HG03139 (cell line): ENCODE measurements around the gene NUDT16L1.

ENCODE experiments used
- ATAC-seq: cut with Tn5 transposase; IDR thresholded peaks from one replicate; pipeline ENCODE4 v1.9.1; 2021; ENCODE audit not compliant: unreplicated experiment

The NUDT16L1 gene

DNA sequence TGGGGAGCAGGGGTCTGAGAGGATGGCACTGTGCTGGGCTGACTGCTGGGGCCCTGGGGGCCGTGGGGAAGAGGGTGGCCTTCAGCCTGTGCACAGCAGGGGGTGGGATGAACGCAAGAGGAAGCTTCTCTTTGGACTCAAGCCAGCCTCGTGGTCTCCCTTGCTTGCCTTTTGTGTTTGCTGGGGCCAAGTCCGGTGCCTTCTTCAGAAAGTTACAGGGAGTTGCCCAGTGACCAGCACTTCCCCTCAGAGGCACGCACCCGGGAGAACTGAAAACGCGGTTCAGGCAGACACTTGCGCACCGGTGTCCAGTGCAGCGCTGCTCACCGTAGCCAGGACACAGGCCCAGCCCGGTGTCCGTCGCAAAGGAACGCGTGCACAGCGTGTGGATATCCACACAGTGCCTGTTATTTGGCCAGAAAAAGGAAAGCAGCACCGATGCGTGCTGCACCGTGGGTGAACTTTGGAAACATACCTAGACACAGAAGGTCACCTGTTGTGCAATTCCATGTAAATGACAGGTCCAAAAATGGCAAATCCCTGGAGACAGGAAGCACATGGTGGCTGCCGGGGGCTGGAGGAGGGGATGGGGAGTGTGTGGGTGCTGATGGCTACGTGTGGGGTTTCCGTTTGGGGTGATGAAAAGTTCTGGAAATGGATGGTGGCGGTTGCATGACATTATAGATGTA is 29.4 kb upstream of the NUDT16L1 start:
- no peak for ATAC-seq

GRCh38 chr16:4664538-4665418 is 28.6 kb upstream of the NUDT16L1 start:
- no peak for ATAC-seq

DNA sequence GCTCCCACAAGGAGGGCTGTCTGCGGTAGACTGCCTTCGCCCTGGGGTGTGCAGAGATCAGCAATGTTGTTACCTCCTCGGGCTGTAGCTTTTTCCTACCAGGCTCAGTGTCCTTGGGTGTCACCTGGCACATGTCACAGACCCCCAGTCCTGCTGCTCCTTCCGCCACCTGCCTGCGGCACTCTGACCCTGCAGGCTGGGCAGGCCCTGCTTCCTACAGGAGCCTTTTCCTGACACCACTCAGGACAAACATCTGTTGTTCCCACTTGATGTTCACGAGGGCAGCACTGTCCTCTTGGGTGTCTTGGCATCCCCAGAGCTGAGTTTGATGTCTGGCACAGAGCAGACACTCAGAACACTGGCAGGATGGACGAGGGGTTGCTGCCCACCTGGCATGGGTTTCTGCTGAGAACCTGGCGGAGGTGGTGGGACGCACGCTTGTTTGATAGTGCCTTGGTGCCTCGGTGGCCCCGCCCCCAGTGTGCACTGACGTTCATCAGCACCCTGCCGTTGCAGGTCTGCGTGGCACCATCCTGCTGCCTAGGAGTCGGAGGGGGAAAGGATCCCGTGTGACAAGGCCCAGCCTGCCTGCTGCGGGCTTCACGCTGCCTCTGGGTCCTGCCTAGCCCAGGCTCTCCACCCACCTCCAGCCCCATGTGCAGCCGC is 26.7 kb upstream of the NUDT16L1 start:
- no peak for ATAC-seq

- ATAC-seq: no peak
Measured at GRCh38 chr16:4667203-4667963, 26.0 kb upstream of the NUDT16L1 start.

DNA sequence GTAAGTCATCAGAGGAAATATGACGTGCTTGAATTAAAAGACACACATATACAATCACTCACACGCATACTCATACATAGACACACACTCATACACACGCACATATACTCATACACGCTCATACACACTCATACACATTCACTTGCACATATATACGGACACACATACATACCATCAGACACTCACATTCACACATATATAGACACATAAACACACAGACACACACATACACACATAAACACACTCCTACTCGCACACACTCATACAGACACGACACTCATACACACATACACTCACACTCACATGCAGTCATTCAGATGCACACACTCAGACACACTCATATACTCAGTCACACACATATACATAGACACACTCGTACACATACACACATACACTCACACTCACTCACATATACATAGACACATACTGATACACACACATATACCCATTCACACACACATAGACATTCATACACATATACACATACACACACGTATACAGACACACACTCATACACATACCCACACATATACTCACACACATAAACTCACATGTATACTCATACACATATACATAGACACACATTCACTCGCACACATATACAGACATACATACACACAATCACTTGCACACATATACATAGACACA is 24.9 kb upstream of the NUDT16L1 start:
- ATAC-seq: no peak

DNA sequence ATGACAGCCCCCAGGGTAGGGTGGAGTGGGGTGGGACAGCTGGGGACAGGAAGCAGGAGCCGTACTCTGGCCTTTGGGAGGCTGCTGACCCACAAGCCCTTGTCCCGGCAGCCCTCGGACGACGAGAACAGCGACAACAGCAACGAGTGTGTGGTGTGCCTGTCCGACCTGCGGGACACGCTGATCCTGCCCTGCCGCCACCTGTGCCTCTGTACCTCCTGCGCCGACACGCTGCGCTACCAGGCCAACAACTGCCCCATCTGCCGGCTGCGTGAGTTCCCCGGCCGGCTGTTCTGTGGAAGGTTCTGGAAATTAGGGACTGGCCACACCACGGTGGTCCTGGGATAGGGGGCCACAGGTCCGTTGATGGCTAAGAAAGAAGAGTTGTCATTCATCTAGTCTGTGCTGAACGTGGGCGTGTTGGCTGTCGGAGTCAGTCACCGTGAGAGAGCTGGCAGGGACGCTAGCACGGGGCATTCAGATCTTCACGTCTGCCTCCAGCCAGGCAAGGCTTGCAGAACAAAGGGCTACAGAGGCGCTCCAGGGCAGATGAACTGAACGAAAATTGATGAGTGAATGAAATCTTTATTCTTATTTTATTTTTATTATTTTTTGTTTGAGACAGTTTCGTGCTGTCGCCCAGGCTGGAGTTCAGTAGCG is 19.8 kb upstream of the NUDT16L1 start:
- no peak for ATAC-seq

DNA sequence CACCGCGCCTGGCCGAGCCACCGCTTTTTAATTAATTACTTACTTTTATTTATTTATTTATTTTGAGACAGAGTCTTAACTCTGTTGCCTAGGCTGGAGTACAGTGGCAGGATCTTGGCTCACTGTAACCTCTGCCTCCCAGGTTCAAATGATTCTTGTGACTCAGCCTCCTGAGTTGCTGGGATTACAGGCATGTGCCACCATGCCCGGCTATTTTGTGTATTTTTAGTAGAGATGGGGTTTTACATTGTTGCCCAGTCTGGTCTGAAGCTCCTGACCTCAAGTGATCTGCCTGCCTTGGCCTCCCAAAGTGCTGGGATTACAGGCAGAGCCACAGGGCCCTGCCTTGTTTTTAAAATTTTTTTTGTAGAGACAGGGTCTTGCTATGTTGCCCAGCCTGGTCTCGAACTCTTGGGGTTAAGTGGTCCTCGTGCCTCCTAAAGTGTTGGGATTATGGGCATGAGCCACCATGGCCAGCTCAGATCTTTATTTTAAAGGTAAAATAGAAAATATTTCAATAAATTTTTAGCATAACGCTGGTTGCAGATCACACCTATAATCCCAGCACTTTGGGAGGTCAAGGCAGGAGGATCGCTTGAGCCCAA is 18.3 kb upstream of the NUDT16L1 start:
- ATAC-seq: no peak

DNA sequence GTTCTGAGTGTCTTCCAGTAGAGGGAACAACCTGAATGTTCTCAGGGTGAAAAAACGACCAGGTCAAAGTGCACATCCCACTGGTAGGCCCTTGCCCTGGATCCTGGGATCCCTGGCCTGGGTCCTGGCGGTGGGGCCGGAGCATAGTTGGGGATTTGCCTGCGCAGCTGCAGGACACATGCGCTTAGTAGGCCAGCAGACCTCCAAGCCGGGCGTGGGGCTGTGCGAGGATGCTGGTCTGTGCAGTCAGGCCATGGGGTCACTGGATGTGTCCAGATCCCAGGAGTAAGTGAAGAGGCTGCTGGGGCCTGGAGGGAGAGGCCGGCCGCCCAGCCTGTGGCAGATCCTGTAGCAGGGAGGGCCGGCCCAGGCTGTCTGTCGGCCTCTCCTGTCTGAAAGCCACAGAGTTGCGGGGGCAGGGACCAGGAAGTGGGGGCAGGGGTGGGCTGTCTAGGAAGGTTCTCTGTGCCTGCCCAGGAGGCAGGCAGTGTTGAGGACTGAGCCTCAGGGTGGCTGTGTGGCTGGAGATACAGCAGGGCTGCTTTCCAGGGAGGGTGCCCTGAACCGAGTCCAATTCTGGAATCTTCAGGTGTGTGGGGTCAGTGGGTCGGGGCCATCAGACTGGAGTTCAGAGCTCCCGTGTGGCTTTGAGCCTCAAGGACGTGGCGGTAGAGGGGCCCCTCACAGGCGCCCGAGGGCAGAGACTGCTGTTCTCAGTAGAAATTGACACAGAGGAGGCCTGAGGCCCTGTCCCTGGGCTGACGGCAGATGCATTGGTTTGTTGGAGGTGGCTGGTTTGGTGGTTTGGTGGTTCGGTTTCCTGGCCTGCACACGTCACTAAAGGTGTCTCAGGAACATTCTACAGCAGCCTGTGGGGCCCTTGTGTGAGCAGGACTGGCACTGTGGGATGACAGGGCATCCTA is 17.2 kb upstream of the NUDT16L1 start:
- no peak for ATAC-seq

GRCh38 chr16:4676831-4677230 is 16.5 kb upstream of the NUDT16L1 start:
- no peak for ATAC-seq

DNA sequence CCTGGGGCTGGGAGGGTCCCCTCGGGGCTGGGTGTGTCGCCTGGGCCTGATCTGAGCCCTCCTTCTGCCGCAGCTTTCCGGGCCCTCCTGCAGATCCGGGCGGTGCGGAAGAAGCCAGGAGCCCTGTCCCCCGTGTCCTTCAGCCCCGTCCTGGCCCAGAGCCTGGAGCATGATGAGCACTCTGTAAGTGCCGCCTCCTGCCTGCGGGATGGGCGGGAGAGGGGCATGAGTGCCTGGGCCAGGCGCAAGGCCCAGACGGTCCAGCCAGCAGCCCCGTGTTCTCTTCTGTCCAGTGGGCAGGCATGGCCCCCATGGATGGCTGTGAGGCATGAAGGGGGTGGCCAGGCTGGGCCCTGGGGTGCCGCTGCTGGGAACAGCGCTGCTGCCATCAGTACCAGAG is 16.0 kb upstream of the NUDT16L1 start:
- ATAC-seq: no peak

DNA sequence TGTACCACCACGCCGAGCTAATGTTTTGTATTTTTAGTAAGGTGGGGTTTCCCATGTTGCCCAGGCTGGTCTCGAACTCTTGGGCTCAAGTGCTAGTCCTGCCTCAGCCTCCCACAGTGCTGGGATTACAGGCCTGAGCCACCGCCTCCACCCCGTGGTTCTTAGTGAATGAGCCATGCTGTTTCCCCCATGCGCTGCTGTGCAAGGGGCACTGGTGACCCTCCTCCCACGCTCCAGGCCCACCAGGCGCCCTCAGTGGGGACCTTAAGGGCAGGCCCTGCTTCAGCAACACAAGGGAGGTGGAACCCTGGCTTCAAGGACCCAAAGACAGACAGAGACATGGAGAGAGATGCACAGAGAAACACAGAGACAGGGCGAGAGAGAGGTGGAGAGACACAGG is 15.4 kb upstream of the NUDT16L1 start:
- no peak for ATAC-seq

DNA sequence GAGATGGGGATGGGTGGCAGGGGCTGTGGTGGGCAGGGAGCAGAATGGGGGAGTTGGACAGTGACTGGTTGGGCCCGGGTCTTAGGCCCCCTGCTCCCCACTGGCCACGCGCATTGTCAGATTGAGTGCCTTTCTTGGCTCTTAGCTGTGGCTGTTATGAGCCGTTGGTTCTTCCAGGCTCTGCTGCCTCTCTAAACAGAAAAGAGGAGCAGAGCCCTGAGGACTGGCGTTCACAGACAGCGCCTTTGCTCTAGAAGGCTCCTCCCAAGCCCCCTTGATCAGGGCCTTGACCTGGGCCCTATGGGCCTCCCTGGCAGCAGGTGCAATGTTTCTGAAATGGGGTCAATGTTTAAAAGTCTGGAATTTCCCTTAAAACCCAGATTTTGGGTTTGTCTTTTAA is 14.8 kb upstream of the NUDT16L1 start:
- no peak for ATAC-seq

GRCh38 chr16:4679156-4679849 is 14.1 kb upstream of the NUDT16L1 start:
- no peak for ATAC-seq

DNA sequence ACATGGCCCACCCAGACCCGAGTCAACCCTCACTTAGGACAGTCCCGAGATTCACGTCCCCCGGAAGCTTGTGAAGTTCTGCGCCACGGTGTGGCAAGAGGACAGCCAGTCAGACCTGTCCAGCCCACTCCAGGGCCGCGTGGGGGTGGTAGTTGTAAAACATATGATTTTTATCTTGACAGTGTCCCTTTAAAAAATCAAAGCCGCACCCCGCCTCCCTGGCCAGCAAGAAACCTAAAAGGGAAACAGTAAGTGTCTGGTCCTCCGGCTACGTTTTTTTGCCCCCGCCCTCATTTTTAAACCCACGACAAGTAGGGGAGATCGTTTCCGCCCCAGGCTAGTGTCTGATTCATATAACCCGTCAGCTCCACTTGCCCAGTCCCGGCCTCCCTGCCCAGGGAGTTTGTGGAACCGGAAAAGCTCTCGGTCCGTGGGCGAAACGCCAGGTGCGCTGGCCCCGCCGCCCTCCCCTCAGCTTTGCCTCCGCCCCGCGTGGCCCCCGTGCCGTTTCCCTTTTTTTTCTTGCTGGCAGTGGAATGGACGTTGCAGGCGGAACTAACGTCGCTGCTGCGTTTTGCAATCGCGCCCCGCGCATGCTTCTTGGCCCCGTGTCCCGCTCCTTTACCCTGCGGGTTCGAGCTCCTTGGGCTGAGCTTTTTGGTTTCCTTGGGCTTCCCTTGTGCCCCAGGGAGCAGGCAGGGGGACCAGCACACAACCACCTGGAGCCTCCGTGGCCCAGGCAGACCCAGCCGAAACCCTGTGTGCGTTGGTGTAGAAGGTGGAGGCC is 13.3 kb upstream of the NUDT16L1 start:
- no peak for ATAC-seq

- no peak for ATAC-seq
Measured at GRCh38 chr16:4680673-4681470, 12.5 kb upstream of the NUDT16L1 start.

GRCh38 chr16:4681471-4682083 is 11.8 kb upstream of the NUDT16L1 start:
- ATAC-seq: no peak
